GM19324 (cell line): ENCODE results near the gene PTPN3.

Experiments used
- ATAC-seq: cut with Tn5 transposase; IDR thresholded peaks from one replicate; pipeline ENCODE4 v1.9.1; 2021; ENCODE audit warnings: mild to moderate bottlenecking, moderate library complexity; ENCODE audit not compliant: unreplicated experiment, low FRiP score

The PTPN3 gene

GRCh38 chr9:109506097-109506712 lies 8.1 kb upstream of the PTPN3 start:
- no peak for ATAC-seq

- ATAC-seq, result no peak
Observed at GRCh38 chr9:109504689-109505088, 6.6 kb upstream of the PTPN3 start.

GRCh38 chr9:109500421-109500974 lies 2.4 kb upstream of the PTPN3 start:
- ATAC-seq, result no peak

GRCh38 chr9:109499631-109500410 lies 1.7 kb upstream of the PTPN3 start:
- ATAC-seq, result no peak

- no peak for ATAC-seq
Observed at GRCh38 chr9:109499093-109499630, 1.1 kb upstream of the PTPN3 start.

- ATAC-seq, result no peak
Observed at GRCh38 chr9:109497226-109498153, 617 bp downstream of the PTPN3 start.

GRCh38 chr9:109496841-109497225 lies 1.3 kb downstream of the PTPN3 start:
- ATAC-seq, result no peak

- ATAC-seq, result no peak
Observed at GRCh38 chr9:109496218-109496617, 1.9 kb downstream of the PTPN3 start.

- ATAC-seq, result no peak
Observed at GRCh38 chr9:109493648-109494047, 4.5 kb downstream of the PTPN3 start.

GRCh38 chr9:109491590-109491989 lies 6.5 kb downstream of the PTPN3 start:
- ATAC-seq, result no peak

- no peak for ATAC-seq
Observed at GRCh38 chr9:109488791-109489492, 9.2 kb downstream of the PTPN3 start.

GRCh38 chr9:109488351-109488750 lies 9.8 kb downstream of the PTPN3 start:
- ATAC-seq, result no peak

GRCh38 chr9:109487247-109487646 lies 10.9 kb downstream of the PTPN3 start:
- no peak for ATAC-seq

GRCh38 chr9:109483744-109484429 lies 14.2 kb downstream of the PTPN3 start:
- no peak for ATAC-seq

- no peak for ATAC-seq
Observed at GRCh38 chr9:109482391-109482916, 15.7 kb downstream of the PTPN3 start.

GRCh38 chr9:109481856-109482255 lies 16.3 kb downstream of the PTPN3 start:
- ATAC-seq, result no peak

- no peak for ATAC-seq
Observed at GRCh38 chr9:109479822-109480221, 18.3 kb downstream of the PTPN3 start.

- ATAC-seq, result no peak
Observed at GRCh38 chr9:109478665-109479380, 19.3 kb downstream of the PTPN3 start.
